H9 (cell line): ENCODE data around the gene RAPSN. TPM values are rescaled to one million over a fixed set of nuclear protein-coding genes. Genes with fewer than 3 reads are reported as not detected.

Source experiments
- DNase-seq: peaks from one replicate; pipeline ENCODE4 v3.0.0-alpha.2; 2017
- H2AFZ ChIP-seq: one replicate; pipeline ENCODE4 v1.6.1; 2013; ENCODE audit warnings: mild to moderate bottlenecking, low read length, control low read depth, moderate library complexity
- H2AK5ac ChIP-seq: 2 replicates; pipeline ENCODE4 v1.6.1; 2013; ENCODE audit warnings: low read length, control low read depth, mixed read lengths; ENCODE audit not compliant: insufficient read length
- H2BK120ac ChIP-seq: one replicate; pipeline ENCODE4 v1.6.1; 2013; ENCODE audit warnings: low read depth, mild to moderate bottlenecking, low read length, control low read depth, inconsistent platforms; ENCODE audit not compliant: poor library complexity, severe bottlenecking
- H2BK12ac ChIP-seq: 2 replicates; pipeline ENCODE4 v1.6.1; 2013; ENCODE audit warnings: low read length, control low read depth, mixed read lengths, low read depth; ENCODE audit not compliant: insufficient read length
- H2BK15ac ChIP-seq: 2 replicates; pipeline ENCODE4 v1.6.1; 2013; ENCODE audit warnings: low read depth, low read length, control low read depth
- H2BK20ac ChIP-seq: one replicate; pipeline ENCODE4 v1.6.1; 2013; ENCODE audit warnings: low read depth, mild to moderate bottlenecking, low read length, control low read depth, inconsistent platforms; ENCODE audit not compliant: poor library complexity, severe bottlenecking
- H2BK5ac ChIP-seq: 2 replicates; pipeline ENCODE4 v1.6.1; 2013; ENCODE audit warnings: low read length, control low read depth, mixed read lengths; ENCODE audit not compliant: insufficient read length
- H3K14ac ChIP-seq: 2 replicates; pipeline ENCODE4 v1.6.1; 2013; ENCODE audit warnings: low read length, control low read depth; ENCODE audit not compliant: insufficient read depth
- H3K18ac ChIP-seq: 2 replicates; pipeline ENCODE4 v1.6.1; 2013; ENCODE audit warnings: low read depth, mild to moderate bottlenecking, mixed read lengths, low read length, control low read depth; ENCODE audit not compliant: insufficient read length
- H3K23ac ChIP-seq: 2 replicates; pipeline ENCODE4 v1.6.1; 2013; ENCODE audit warnings: low read length, control low read depth, mixed read lengths, low read depth; ENCODE audit not compliant: insufficient read length
- H3K23me2 ChIP-seq: 2 replicates; pipeline ENCODE4 v1.6.1; 2013; ENCODE audit warnings: low read depth, mild to moderate bottlenecking, mixed read lengths, low read length, control low read depth; ENCODE audit not compliant: insufficient read length, poor library complexity, severe bottlenecking
- H3K27ac ChIP-seq: 2 replicates; pipeline ENCODE4 v1.5.1; 2013; ENCODE audit warnings: low read length, control low read depth, mixed read lengths, low read depth; ENCODE audit not compliant: insufficient read length
- H3K27me3 ChIP-seq: 2 replicates; pipeline ENCODE4 v1.6.1; 2013; ENCODE audit warnings: low read length, control low read depth, inconsistent platforms; ENCODE audit not compliant: insufficient read depth
- H3K4ac ChIP-seq: 2 replicates; pipeline ENCODE4 v1.6.1; 2013; ENCODE audit warnings: low read depth, mild to moderate bottlenecking, control low read depth, inconsistent platforms, low read length, moderate library complexity
- H3K4me1 ChIP-seq: 2 replicates; pipeline ENCODE4 v1.6.1; 2013; ENCODE audit warnings: low read length, control low read depth, inconsistent platforms; ENCODE audit not compliant: insufficient read depth
- H3K4me2 ChIP-seq: 2 replicates; pipeline ENCODE4 v1.6.1; 2013; ENCODE audit warnings: low read length, control low read depth, mixed read lengths; ENCODE audit not compliant: insufficient read length, insufficient read depth
- H3K56ac ChIP-seq: 2 replicates; pipeline ENCODE4 v1.6.1; 2013; ENCODE audit warnings: low read depth, mild to moderate bottlenecking, mixed read lengths, low read length, control low read depth; ENCODE audit not compliant: insufficient read length
- H3K79me1 ChIP-seq: 2 replicates; pipeline ENCODE4 v1.6.1; 2013; ENCODE audit warnings: low read depth, mild to moderate bottlenecking, moderate library complexity, low read length, control low read depth, inconsistent platforms; ENCODE audit not compliant: insufficient read depth, poor library complexity, severe bottlenecking
- H3K79me2 ChIP-seq: 2 replicates; pipeline ENCODE4 v1.6.1; 2013; ENCODE audit warnings: low read length, control low read depth, inconsistent platforms; ENCODE audit not compliant: insufficient read depth
- H3K9ac ChIP-seq: 2 replicates; pipeline ENCODE4 v1.6.1; 2013; ENCODE audit warnings: low read length, control low read depth, mixed read lengths; ENCODE audit not compliant: insufficient read length; ENCODE audit errors: extremely low read depth
- H3K9me3 ChIP-seq: one replicate; pipeline ENCODE4 v1.6.1; 2013; ENCODE audit warnings: low read depth, low read length, inconsistent platforms; ENCODE audit not compliant: control insufficient read depth
- H3T11ph ChIP-seq: one replicate; pipeline ENCODE4 v1.6.1; 2013; ENCODE audit warnings: mild to moderate bottlenecking, low read length, control low read depth, inconsistent platforms
- H4K20me1 ChIP-seq: one replicate; pipeline ENCODE4 v1.6.1; 2013; ENCODE audit not compliant: control insufficient read depth, insufficient read length, insufficient read depth
- H4K5ac ChIP-seq: 2 replicates; pipeline ENCODE4 v1.6.1; 2013; ENCODE audit warnings: low read depth, mild to moderate bottlenecking, mixed read lengths, low read length, control low read depth; ENCODE audit not compliant: insufficient read length
- H4K8ac ChIP-seq: replicated peaks from 2 replicates; pipeline ENCODE4 v1.6.1; 2013; ENCODE audit warnings: low read length, control low read depth, mixed read lengths, low read depth; ENCODE audit not compliant: insufficient read length
- H4K91ac ChIP-seq: 2 replicates; pipeline ENCODE4 v1.6.1; 2013; ENCODE audit warnings: low read depth, mild to moderate bottlenecking, moderate library complexity, mixed read lengths, low read length, control low read depth; ENCODE audit not compliant: insufficient read length
- H3K27ac Mint-ChIP-seq, 3 experiments: 2 replicates in 2 of 3; 3 replicates in 1 of 3; pipeline ENCODE4 v1.8.0; 2020 to 2021; ENCODE audit warnings: mixed read lengths in 3 of 3, mild to moderate bottlenecking in 1 of 3, moderate library complexity in 1 of 3
- H3K27me3 Mint-ChIP-seq: 2 replicates; pipeline ENCODE4 v1.8.0; 2021; ENCODE audit warnings: low read depth, mild to moderate bottlenecking, moderate library complexity, mixed read lengths
- H3K36me3 Mint-ChIP-seq, 3 experiments: 2 replicates in 2 of 3; 3 replicates in 1 of 3; pipeline ENCODE4 v1.8.0; 2020 to 2021; ENCODE audit warnings: low read depth in 3 of 3, mixed read lengths in 3 of 3; ENCODE audit not compliant: insufficient read depth in 1 of 3
- H3K4me1 Mint-ChIP-seq, 2 experiments: 2 replicates each; pipeline ENCODE4 v1.8.0; 2020; ENCODE audit warnings: mixed read lengths in 2 of 2
- H3K4me3 Mint-ChIP-seq, 2 experiments: 2 replicates in 1 of 2; 3 replicates in 1 of 2; pipeline ENCODE4 v1.8.0; 2020 to 2021; ENCODE audit warnings: mild to moderate bottlenecking in 2 of 2, mixed read lengths in 2 of 2, moderate library complexity in 1 of 2
- H3K9me3 Mint-ChIP-seq, 2 experiments: 2 replicates in 1 of 2; 3 replicates in 1 of 2; pipeline ENCODE4 v1.8.0; 2020; ENCODE audit warnings: mild to moderate bottlenecking in 2 of 2, mixed read lengths in 2 of 2, moderate library complexity in 1 of 2
- CTCF ChIP-seq: fragments of 200-600 bp; sonication (generic); conservative IDR thresholded peaks from 3 replicates; pipeline ENCODE4 v1.8.0; 2021; ENCODE audit warnings: antibody characterized with exemption, mild to moderate bottlenecking
- WGBS: extraction: QIAGEN DNeasy Blood & Tissue Kit; methylation state at CpG from one replicate; pipeline ENCODE4 v1.1.7; 2013; ENCODE audit warnings: missing lambda C conversion rate, low lambda C conversion rate, mixed read lengths; ENCODE audit not compliant: insufficient read length; ENCODE audit errors: extremely low coverage; 5-methylcytosine and 5-hydroxymethylcytosine counted together
- total RNA-seq: library from RNA; stranded (reverse); gene quantifications from 2 replicates; pipeline ENCODE4 v1.2.1, GENCODE V29; 2021

The RAPSN gene
- total RNA-seq, 1 experiment from 2014 or later, result 0.48 TPM

DNA sequence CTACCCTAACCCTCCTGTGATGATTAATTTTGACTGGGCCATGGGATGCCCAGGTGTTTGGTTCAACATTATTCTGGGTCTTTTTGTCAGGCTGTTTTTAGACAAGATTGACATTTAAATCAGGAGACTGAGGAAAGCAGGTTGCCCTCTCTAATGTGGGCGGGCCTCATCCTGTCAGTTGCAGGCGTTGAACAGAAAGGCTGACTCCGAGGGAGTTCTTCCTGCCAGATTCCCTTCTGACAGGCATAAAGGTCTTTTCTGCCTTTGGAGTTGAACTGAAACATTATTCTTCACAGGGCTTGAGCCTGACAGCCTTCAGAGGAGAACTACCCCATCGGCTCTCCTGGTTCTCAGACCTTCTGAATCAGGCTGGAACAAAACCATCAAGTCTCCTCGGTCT lies 18.4 kb downstream of the RAPSN start:
- H3K4me1 ChIP-seq, result no peaks in the 10 kb centered on the region
- H3K23ac ChIP-seq, result no peak overlapping the region
- no peak overlapping the region for H2BK15ac ChIP-seq
- peaks cover 5% of the 10 kb centered on the region for H3K23me2 ChIP-seq
- H3K4ac ChIP-seq, result no peak overlapping the region
- H3K9ac ChIP-seq, result no peak overlapping the region
- no peak overlapping the region for H2BK20ac ChIP-seq
- Mint-ChIP-seq H3K27ac (no peak overlapping the region; a peak in 1 of 7 replicates), H3K4me3 (no peak overlapping the region), H3K4me1 (peaks cover 3 to 6% of the 10 kb centered on the region in 2 experiments; a peak in 3 of 4 replicates), H3K36me3 (peaks cover 6% of the 10 kb centered on the region in 3 experiments; a peak in 4 of 7 replicates), H3K9me3 (peaks cover 0 to 3% of the 10 kb centered on the region in 2 experiments; a peak in 2 of 5 replicates), H3K27me3 (no peaks in the 10 kb centered on the region)
- no peak for TF ChIP-seq CTCF
- no peak overlapping the region for H3K4me2 ChIP-seq
- H2BK12ac ChIP-seq, result no peak overlapping the region
- peaks cover under 1% of the 10 kb centered on the region for H3K79me1 ChIP-seq
- no peak overlapping the region for H3K27ac ChIP-seq
- H2BK120ac ChIP-seq, result no peak overlapping the region
- H3T11ph ChIP-seq, result no peak overlapping the region
- no peaks in the 10 kb centered on the region for H4K20me1 ChIP-seq
- no peak overlapping the region for H3K18ac ChIP-seq
- no peak overlapping the region for H3K14ac ChIP-seq
- H2BK5ac ChIP-seq, result no peak overlapping the region
- H2AFZ ChIP-seq, result no peak overlapping the region
- no peak overlapping the region for H4K91ac ChIP-seq
- no peak for DNase-seq
- H4K5ac ChIP-seq, result no peak overlapping the region
- no peaks in the 10 kb centered on the region for H3K27me3 ChIP-seq
- H3K79me2 ChIP-seq, result no peaks in the 10 kb centered on the region; the same call in 1 of the 2 replicates
- no peak overlapping the region for H3K56ac ChIP-seq
- H4K8ac ChIP-seq, result no peak overlapping the region
- WGBS, result no CpG with 5 or more reads among the region's 5 CpGs
- no peak overlapping the region for H2AK5ac ChIP-seq
- H3K9me3 ChIP-seq, result no peaks in the 10 kb centered on the region
